SK-N-MC (cell line): ENCODE measurements around the gene PLXNA2.

Experiments
- EZH2 ChIP-seq: fragments of 200-600 bp; sonication (generic); IDR thresholded peaks from one replicate; pipeline ENCODE4 v1.6.1; 2017; ENCODE audit warnings: antibody characterized with exemption
- FOXP2 ChIP-seq: optimal IDR thresholded peaks from 2 replicates; pipeline ENCODE3; 2011; ENCODE audit warnings: mild to moderate bottlenecking, moderate library complexity; ENCODE audit not compliant: insufficient read depth; ENCODE audit errors: extremely low read length, control extremely low read depth
- POLR2AphosphoS5 ChIP-seq: IDR thresholded peaks from 2 replicates; pipeline ENCODE4 v1.6.1; 2012; ENCODE audit warnings: mild to moderate bottlenecking, low read depth, low read length, borderline replicate concordance

- no peak for TF ChIP-seq POLR2AphosphoS5
- TF ChIP-seq EZH2: no peak
- TF ChIP-seq FOXP2: no peak
Observed at GRCh38 chr1:208057056-208057455, 187.1 kb downstream of the PLXNA2 start.
